ENCODE results near the gene ERCC5.
A peak's percentile ranks its signal among the peaks of the same experiment; 100 is the strongest.

Gene ERCC5

GRCh38 chr13:102845630-102846260 is at the start of gene ERCC5:
TSS of gene ERCC5 (plus strand) at chr13:102846032. CDS start at chr13:102846267, 235 bp downstream.
- Histone ChIP-seq H3K36me3 (replicated peaks) (no peaks in the 10 kb centered on the region; the same call in 1 of the 2 replicates), H3K4me3 (peak within 1 kb of the TSS; percentile 78), H3K4me1 (peaks cover 10% of the 10 kb centered on the region), H3K9me3 (no peaks in the 10 kb centered on the region), H3K27me3 (ENCODE audit: low read depth) (no peaks in the 10 kb centered on the region)
- in situ Hi-C loops (cut with MboI; ENCODE audit: low sequenced_read_pairs) = loop anchor here (5.0 kb wide), 1 partner anchor 248 kb away; the partner anchor contains the start of gene TPP2
- peak; percentile 84 to 94 for DNase-seq (ENCODE audit: low spot score in 2 of 2)

GRCh38 chr13:102798581-102799425 is 47.0 kb upstream of the ERCC5 start, which contains the start of the genes BIVM and POGLUT2:
TSS of gene BIVM (plus strand) at chr13:102799119. CDS start at chr13:102807268, 8,149 bp downstream.
TSS of gene POGLUT2 (minus strand) at chr13:102798976. CDS start at chr13:102798670, 306 bp downstream.
- in situ Hi-C loops (cut with MboI; ENCODE audit: low sequenced_read_pairs) = no loop called here

DNA sequence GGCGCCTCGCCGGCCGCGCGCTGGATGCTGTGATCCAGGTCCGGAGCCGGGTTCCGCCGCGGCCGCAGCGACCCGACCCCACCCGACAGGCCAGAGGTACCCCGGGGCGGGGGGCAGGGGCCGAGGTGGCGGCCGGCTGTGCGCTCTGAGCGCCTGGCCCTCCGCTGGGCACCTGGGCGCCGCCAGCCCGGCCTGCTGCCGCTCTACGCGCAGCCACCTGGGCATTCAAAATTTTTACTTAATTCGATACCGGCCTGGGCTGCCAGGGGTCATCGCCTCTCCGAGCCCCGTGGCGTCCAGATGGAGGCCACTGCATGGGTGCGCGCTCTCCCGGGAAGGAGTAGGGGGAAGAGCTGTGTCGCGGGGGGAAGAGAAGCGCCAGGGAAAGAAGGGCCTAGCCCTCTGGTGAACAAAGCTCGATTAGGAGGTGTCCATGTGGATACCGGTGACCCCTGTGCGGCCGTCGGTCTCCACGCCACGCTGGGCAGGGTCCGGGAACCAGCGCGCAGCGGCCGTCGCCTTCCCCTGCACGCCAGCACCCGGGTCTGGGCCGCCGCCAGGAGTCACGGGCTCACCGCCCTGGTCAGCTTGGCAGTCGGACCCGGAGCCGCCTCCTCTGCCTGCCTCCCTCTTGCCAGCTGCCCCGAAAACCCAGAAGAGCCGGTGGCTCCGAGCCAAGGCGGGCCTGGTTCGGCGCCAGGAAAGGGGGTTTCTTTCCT is 46.2 kb upstream of the ERCC5 start:
- DNase-seq (ENCODE audit: low spot score in 2 of 2) = peak in 1 of 2 experiments; percentile 38
- in situ Hi-C loops (cut with MboI; ENCODE audit: low sequenced_read_pairs) = no loop called here

More at GRCh38 chr13:102798581-102799425, 47.0 kb upstream of the ERCC5 start, which contains the start of the genes BIVM and POGLUT2:
- Histone ChIP-seq H3K36me3 (replicated peaks) (no peaks in the 10 kb centered on the region; the same call in 1 of the 2 replicates), H3K4me1 (peaks cover 22% of the 10 kb centered on the region), H3K27me3 (ENCODE audit: low read depth) (no peaks in the 10 kb centered on the region), H3K9me3 (no peaks in the 10 kb centered on the region), H3K4me3 (peak within 1 kb of the TSS; percentile 81)
- DNase-seq (ENCODE audit: low spot score in 2 of 2) = peak; percentile 93 to 95

DNA sequence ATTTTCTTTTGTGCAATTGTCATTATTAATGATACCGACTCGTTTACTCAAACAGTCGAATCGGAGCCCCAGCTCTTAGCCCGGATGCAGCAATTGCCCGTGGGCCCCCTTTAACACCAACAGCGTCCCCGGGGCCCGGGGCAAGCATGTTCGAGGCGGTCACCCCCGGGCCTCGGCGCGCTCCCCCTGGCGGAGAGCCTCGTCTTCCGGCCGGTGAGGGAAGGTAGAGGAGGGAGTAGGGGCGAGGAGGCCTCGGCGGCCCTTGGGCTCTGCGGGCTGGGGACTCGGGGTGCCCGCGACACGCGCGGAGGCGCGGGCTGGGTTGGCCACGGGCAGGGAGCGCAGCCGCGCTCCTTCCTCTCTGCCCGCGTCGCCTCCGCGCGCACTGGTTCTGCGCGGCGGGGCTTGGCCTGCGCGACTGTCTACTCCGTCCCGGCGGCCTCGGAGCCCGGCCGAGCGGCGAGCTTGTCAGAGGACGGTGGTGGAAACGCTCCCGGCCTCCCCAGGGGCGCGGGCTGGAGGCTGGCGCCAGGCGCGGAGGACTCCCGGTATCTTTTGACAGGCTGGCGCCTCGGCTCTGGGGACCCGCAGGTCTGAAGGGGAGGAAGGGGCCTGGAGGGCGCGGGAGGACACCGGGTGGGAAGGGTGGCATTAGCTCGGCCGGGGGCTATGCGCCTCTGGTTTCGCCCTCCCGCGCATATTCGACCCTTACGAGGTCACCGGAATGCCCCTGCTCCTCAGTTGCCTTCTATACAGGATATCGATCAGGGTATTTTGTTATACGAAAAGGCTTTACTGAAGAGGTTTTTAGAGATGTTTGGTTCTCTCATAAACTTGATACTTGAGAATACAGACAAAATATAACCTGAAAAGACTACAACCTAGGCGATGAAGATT is 45.4 kb upstream of the ERCC5 start:
- Histone ChIP-seq H3K27me3 (ENCODE audit: low read depth) (no peaks in the 10 kb centered on the region), H3K4me3 (peak overlapping the region; percentile 81), H3K36me3 (replicated peaks) (no peaks in the 10 kb centered on the region; the same call in 1 of the 2 replicates), H3K9me3 (no peaks in the 10 kb centered on the region), H3K4me1 (peaks cover 14% of the 10 kb centered on the region)
- peak; percentile 64 to 87 for DNase-seq (ENCODE audit: low spot score in 2 of 2)
- in situ Hi-C loops (cut with MboI; ENCODE audit: low sequenced_read_pairs) = no loop called here

More for the DNA sequence above, 46.2 kb upstream of the ERCC5 start:
- Histone ChIP-seq H3K36me3 (replicated peaks) (no peaks in the 10 kb centered on the region; the same call in 1 of the 2 replicates), H3K27me3 (ENCODE audit: low read depth) (no peaks in the 10 kb centered on the region), H3K4me1 (peaks cover 14% of the 10 kb centered on the region), H3K9me3 (no peaks in the 10 kb centered on the region), H3K4me3 (peak overlapping the region; percentile 81)

GRCh38 chr13:102805680-102806079 is 40.2 kb upstream of the ERCC5 start:
- no peaks in the 10 kb centered on the region for H3K27me3 ChIP-seq (ENCODE audit: low read depth)
- H3K36me3 ChIP-seq (replicated peaks) = 0 out of 2 replicates have a peak, but pooled peaks cover 7% of the 10 kb centered on the region
- peaks cover 4% of the 10 kb centered on the region for H3K4me1 ChIP-seq
- 0 out of 2 replicates have a peak, but pooled peaks cover 2% of the 10 kb centered on the region for H3K9me3 ChIP-seq
- no peak overlapping the region for H3K4me3 ChIP-seq
- in situ Hi-C loops (cut with MboI; ENCODE audit: low sequenced_read_pairs) = no loop called here
- no peak for DNase-seq (ENCODE audit: low spot score in 2 of 2)

GRCh38 chr13:102807699-102808098 is 38.1 kb upstream of the ERCC5 start:
- Histone ChIP-seq H3K4me1 (peaks cover 4% of the 10 kb centered on the region; the same call in 1 of the 2 replicates), H3K4me3 (no peak overlapping the region), H3K27me3 (ENCODE audit: low read depth) (no peaks in the 10 kb centered on the region), H3K36me3 (replicated peaks) (0 out of 2 replicates have a peak, but pooled peaks cover 7% of the 10 kb centered on the region), H3K9me3 (0 out of 2 replicates have a peak, but pooled peaks cover 2% of the 10 kb centered on the region)
- DNase-seq (ENCODE audit: low spot score in 2 of 2) = no peak
- in situ Hi-C loops (cut with MboI; ENCODE audit: low sequenced_read_pairs) = no loop called here

DNA sequence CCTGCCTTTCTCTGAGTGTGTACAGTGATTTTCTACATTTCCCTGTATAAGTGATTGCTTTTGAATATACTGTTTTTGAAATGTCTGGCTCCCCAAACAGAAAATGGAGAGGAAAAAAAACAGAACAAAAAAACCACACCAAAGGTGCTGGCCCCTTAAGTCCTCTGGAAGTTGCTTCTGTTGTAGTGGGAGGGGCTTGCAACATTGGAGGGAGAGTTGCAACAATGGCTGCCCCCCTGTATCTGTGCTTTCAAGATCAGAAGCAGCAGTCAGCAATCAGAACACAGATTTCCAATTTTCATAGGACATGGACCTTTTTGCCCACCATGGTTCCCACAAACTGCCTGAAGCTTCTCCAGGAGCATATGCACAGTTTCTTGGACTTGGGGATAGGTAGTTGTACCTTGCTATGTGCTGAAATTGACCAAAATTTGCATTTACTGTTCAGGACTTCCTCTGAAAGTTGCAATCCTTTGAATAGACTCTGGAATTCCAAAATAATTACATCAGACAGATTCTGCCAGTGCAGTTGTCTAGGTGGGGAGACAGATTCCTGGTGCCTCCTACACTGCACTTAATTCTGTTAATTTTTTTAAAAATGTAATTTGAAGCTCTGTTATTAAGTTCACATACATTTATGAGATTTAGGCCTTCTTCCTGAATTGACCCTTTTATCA is 33.1 kb upstream of the ERCC5 start:
- DNase-seq (ENCODE audit: low spot score in 2 of 2) = peak in 1 of 2 experiments; percentile 34
- Histone ChIP-seq H3K27me3 (ENCODE audit: low read depth) (no peaks in the 10 kb centered on the region), H3K9me3 (0 out of 2 replicates have a peak, but pooled peaks cover 2% of the 10 kb centered on the region), H3K4me1 (peaks cover 6% of the 10 kb centered on the region; the same call in 1 of the 2 replicates), H3K36me3 (replicated peaks) (peaks cover 15% of the 10 kb centered on the region; the same call in 1 of the 2 replicates), H3K4me3 (no peak overlapping the region)
- in situ Hi-C loops (cut with MboI; ENCODE audit: low sequenced_read_pairs) = no loop called here

DNA sequence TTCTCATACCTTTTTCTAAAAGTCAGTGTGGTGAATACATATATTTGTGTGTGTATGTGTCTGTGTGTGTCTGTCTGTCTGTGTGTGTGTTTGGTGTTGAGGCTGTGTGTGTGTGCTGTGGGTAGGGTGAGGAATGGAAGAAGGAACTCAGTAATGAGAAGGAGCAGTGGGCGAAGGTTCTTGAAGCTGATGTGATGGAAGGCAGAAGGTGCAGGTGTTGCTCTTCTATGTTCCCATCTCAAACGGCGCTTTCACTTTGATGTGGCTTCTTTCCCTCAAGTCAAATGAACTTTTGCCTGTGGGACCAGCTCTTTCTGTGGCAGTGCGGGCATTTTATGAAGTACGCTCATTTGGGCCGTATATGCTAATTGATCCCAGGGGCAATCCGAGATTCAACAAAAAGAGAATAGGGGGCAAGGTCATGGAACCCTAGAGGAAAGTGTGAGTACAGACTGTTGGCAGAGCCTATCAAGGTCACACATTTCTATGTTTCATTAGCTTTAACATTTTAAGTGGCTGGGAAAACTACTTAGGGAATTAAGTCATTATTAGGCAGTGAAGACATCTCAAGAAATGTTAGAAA is 31.7 kb upstream of the ERCC5 start:
- H3K36me3 ChIP-seq (replicated peaks) = peaks cover 16% of the 10 kb centered on the region

GRCh38 chr13:102814793-102815192 is 31.0 kb upstream of the ERCC5 start:
- no peak overlapping the region for H3K4me3 ChIP-seq
- 0 out of 2 replicates have a peak, but pooled peaks cover 2% of the 10 kb centered on the region for H3K9me3 ChIP-seq
- DNase-seq (ENCODE audit: low spot score in 2 of 2) = no peak
- H3K36me3 ChIP-seq (replicated peaks) = peaks cover 14% of the 10 kb centered on the region
- peaks cover 6% of the 10 kb centered on the region; the same call in 1 of the 2 replicates for H3K4me1 ChIP-seq
- in situ Hi-C loops (cut with MboI; ENCODE audit: low sequenced_read_pairs) = no loop called here
- no peaks in the 10 kb centered on the region for H3K27me3 ChIP-seq (ENCODE audit: low read depth)

More for the DNA sequence above, 31.7 kb upstream of the ERCC5 start:
- Histone ChIP-seq H3K4me3 (no peak overlapping the region), H3K4me1 (peaks cover 6% of the 10 kb centered on the region; the same call in 1 of the 2 replicates), H3K27me3 (ENCODE audit: low read depth) (no peaks in the 10 kb centered on the region), H3K9me3 (0 out of 2 replicates have a peak, but pooled peaks cover 2% of the 10 kb centered on the region)
- DNase-seq (ENCODE audit: low spot score in 2 of 2) = no peak
- in situ Hi-C loops (cut with MboI; ENCODE audit: low sequenced_read_pairs) = no loop called here

- no peaks in the 10 kb centered on the region for H3K27me3 ChIP-seq (ENCODE audit: low read depth)
- no peak for DNase-seq (ENCODE audit: low spot score in 2 of 2)
- H3K4me3 ChIP-seq = no peak overlapping the region
- no peaks in the 10 kb centered on the region for H3K9me3 ChIP-seq
- H3K36me3 ChIP-seq (replicated peaks) = peaks cover 11% of the 10 kb centered on the region
- in situ Hi-C loops (cut with MboI; ENCODE audit: low sequenced_read_pairs) = no loop called here
- peaks cover 6% of the 10 kb centered on the region; the same call in 1 of the 2 replicates for H3K4me1 ChIP-seq
Measured at GRCh38 chr13:102815788-102816187, 30.0 kb upstream of the ERCC5 start.

DNA sequence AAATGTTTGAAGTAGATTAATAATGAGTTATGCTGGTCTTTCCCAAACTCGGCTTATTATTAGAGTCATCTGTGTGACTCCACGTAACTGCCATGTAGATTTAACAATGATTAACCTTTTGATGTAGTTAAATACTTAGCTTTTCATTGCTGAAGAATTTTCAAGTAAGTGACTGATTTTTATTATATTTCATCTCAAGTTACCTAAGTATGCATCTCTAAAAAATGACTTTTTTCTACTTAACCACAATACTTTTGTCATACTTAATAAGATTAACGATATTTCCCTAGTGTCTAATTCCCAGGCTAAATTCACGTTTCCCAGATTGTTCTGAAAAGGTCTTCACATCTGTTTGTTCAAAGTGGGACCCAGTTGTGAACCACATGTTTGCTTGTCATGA is 29.1 kb upstream of the ERCC5 start:
- H3K4me1 ChIP-seq = peaks cover 6% of the 10 kb centered on the region; the same call in 1 of the 2 replicates
- H3K27me3 ChIP-seq (ENCODE audit: low read depth) = no peaks in the 10 kb centered on the region
- no peaks in the 10 kb centered on the region for H3K9me3 ChIP-seq
- H3K4me3 ChIP-seq = no peak overlapping the region
- H3K36me3 ChIP-seq (replicated peaks) = peaks cover 14% of the 10 kb centered on the region
- DNase-seq (ENCODE audit: low spot score in 2 of 2) = no peak
- in situ Hi-C loops (cut with MboI; ENCODE audit: low sequenced_read_pairs) = no loop called here

Data from HAP-1 (cell line).